CD14-positive monocyte (primary cell): ENCODE results near the gene PAIP2. TPM values are rescaled to one million over a fixed set of nuclear protein-coding genes. Genes with fewer than 3 reads are reported as not detected.
A peak's percentile ranks its signal among the peaks of the same experiment; 100 is the strongest.

Experiments used
- DNase-seq, 3 donors: peaks; one replicate each; pipeline ENCODE4 v3.0.0-alpha.2; 2011 to 2022
- H2AFZ ChIP-seq: 2 replicates; pipeline ENCODE4 v1.6.0; 2012; ENCODE audit warnings: mild to moderate bottlenecking, low read depth, low read length, inconsistent platforms; ENCODE audit not compliant: insufficient read depth, poor library complexity, severe bottlenecking
- H3K27ac ChIP-seq, 2 donors: 1 replicate in 1 of 2; 2 replicates in 1 of 2; pipeline ENCODE4 v1.5.1; 2012 to 2013; ENCODE audit warnings: low read length in 2 of 2, control low read depth in 1 of 2, inconsistent platforms in 1 of 2, low read depth in 1 of 2, mild to moderate bottlenecking in 1 of 2
- H3K27me3 ChIP-seq, 2 donors: one replicate each; pipeline versions ENCODE4 v1.6.0 to v1.6.1; 2011 to 2013; ENCODE audit warnings: low read length in 2 of 2; ENCODE audit not compliant: control insufficient read depth in 2 of 2, insufficient read depth in 2 of 2
- H3K36me3 ChIP-seq, 2 donors: replicated peaks in 1 of 2; 1 replicate in 1 of 2; 2 replicates in 1 of 2; pipeline versions ENCODE4 v1.5.1 to v1.6.1; 2012 to 2013; ENCODE audit warnings: low read length in 2 of 2, control low read depth in 1 of 2, inconsistent platforms in 1 of 2, mild to moderate bottlenecking in 1 of 2; ENCODE audit not compliant: insufficient read depth in 2 of 2, control insufficient read depth in 1 of 2
- H3K4me1 ChIP-seq, 2 donors: 1 replicate in 1 of 2; 2 replicates in 1 of 2; pipeline versions ENCODE4 v1.5.1 to v1.6.1; 2012 to 2013; ENCODE audit warnings: low read length in 2 of 2, control low read depth in 1 of 2, inconsistent platforms in 1 of 2, mild to moderate bottlenecking in 1 of 2, moderate library complexity in 1 of 2; ENCODE audit not compliant: insufficient read depth in 2 of 2, control insufficient read depth in 1 of 2
- H3K4me2 ChIP-seq: replicated peaks from 2 replicates; pipeline ENCODE3; 2012; ENCODE audit warnings: low read length, moderate library complexity, mild to moderate bottlenecking; ENCODE audit not compliant: poor library complexity, severe bottlenecking; ENCODE audit errors: extremely low read depth
- H3K4me3 ChIP-seq, 3 experiments: fragments of 200-600 bp in 1 of 3; sonication (generic) in 1 of 3; replicated peaks in 1 of 3; 1 replicate in 2 of 3; 2 replicates in 1 of 3; pipeline ENCODE4 v1.5.1; 2011 to 2013; ENCODE audit warnings: low read length in 3 of 3, mild to moderate bottlenecking in 3 of 3, control low read depth in 2 of 3, low read depth in 2 of 3, inconsistent platforms in 1 of 3, moderate library complexity in 1 of 3
- H3K79me2 ChIP-seq: 2 replicates; pipeline ENCODE4 v1.6.0; 2012; ENCODE audit warnings: mild to moderate bottlenecking, control low read depth, inconsistent platforms, low read length, moderate library complexity; ENCODE audit not compliant: insufficient read depth
- H3K9ac ChIP-seq: 2 replicates; pipeline ENCODE4 v1.6.0; 2017; ENCODE audit warnings: low read length, mild to moderate bottlenecking; ENCODE audit not compliant: insufficient read depth, poor library complexity, severe bottlenecking
- H3K9me3 ChIP-seq, 2 donors: replicated peaks in 1 of 2; 1 replicate in 1 of 2; 2 replicates in 1 of 2; pipeline versions ENCODE4 v1.5.1 to v1.6.1; 2012 to 2013; ENCODE audit warnings: low read length in 2 of 2, control low read depth in 1 of 2; ENCODE audit not compliant: control insufficient read depth in 1 of 2, insufficient read depth in 1 of 2
- H4K20me1 ChIP-seq: 2 replicates; pipeline ENCODE4 v1.6.0; 2012; ENCODE audit warnings: mild to moderate bottlenecking, low read length, control low read depth, moderate library complexity; ENCODE audit not compliant: insufficient read depth
- H3K27ac Mint-ChIP-seq, 7 donors: one replicate each; pipeline ENCODE4 v1.8.0; 2020; ENCODE audit warnings: mild to moderate bottlenecking in 7 of 7, mixed read lengths in 7 of 7, moderate library complexity in 6 of 7, inconsistent platforms in 2 of 7
- H3K27me3 Mint-ChIP-seq, 3 donors: one replicate each; pipeline ENCODE4 v1.8.0; 2021 to 2022; ENCODE audit warnings: low read depth in 3 of 3, mild to moderate bottlenecking in 3 of 3, mixed read lengths in 3 of 3, moderate library complexity in 3 of 3, inconsistent platforms in 1 of 3
- H3K36me3 Mint-ChIP-seq, 2 donors: one replicate each; pipeline ENCODE4 v1.8.0; 2020; ENCODE audit warnings: mixed read lengths in 2 of 2, inconsistent platforms in 1 of 2, mild to moderate bottlenecking in 1 of 2
- H3K4me1 Mint-ChIP-seq: one replicate; pipeline ENCODE4 v1.8.0; 2020; ENCODE audit warnings: mild to moderate bottlenecking, mixed read lengths
- H3K4me3 Mint-ChIP-seq, 2 donors: one replicate each; pipeline ENCODE4 v1.8.0; 2020; ENCODE audit warnings: mild to moderate bottlenecking in 2 of 2, mixed read lengths in 2 of 2, moderate library complexity in 1 of 2
- H3K9me3 Mint-ChIP-seq, 7 donors: one replicate each; pipeline ENCODE4 v1.8.0; 2020 to 2022; ENCODE audit warnings: mixed read lengths in 7 of 7, mild to moderate bottlenecking in 6 of 7, moderate library complexity in 6 of 7, inconsistent platforms in 2 of 7
- WGBS: methylation state at CpG from one replicate; pipeline ENCODE4 v1.1.5; 2013; ENCODE audit warnings: missing lambda C conversion rate; ENCODE audit not compliant: insufficient coverage; 5-methylcytosine and 5-hydroxymethylcytosine counted together
- intact Hi-C, 2 donors: fragments of 100-400 bp; cut with micrococcal nuclease; formaldehyde crosslinking; loops; one replicate each; pipeline versions ENCODE4 v1.15.0 to v1.15.1; 2023
- polyA plus RNA-seq, 3 donors: library from polyadenylated mRNA; depleted of rRNA in 1 of 3; unstranded in 2 of 3; stranded (reverse) in 1 of 3; fragments of 300-500 nt in 2 of 3; fragments of >200 nt in 1 of 3; fragmentation: Illumina TruSeq in 2 of 3; gene quantifications; 1 replicate in 2 of 3; 2 replicates in 1 of 3; pipeline ENCODE4 v1.2.3, GENCODE V29; 2012 to 2021
- TF ChIP-seq, protein P1 (sequence below): fragments of 200-600 bp; IDR thresholded peaks from one replicate; pipeline ENCODE4 v1.8.0; 2022; ENCODE audit warnings: antibody characterized with exemption, mild to moderate bottlenecking

The PAIP2 gene
- polyA plus RNA-seq, 3 donors: 68.3 to 325 (median 313) TPM

GRCh38 chr5:139361835-139362429 is 20.3 kb downstream of the PAIP2 start:
- TF ChIP-seq, protein P1, sequence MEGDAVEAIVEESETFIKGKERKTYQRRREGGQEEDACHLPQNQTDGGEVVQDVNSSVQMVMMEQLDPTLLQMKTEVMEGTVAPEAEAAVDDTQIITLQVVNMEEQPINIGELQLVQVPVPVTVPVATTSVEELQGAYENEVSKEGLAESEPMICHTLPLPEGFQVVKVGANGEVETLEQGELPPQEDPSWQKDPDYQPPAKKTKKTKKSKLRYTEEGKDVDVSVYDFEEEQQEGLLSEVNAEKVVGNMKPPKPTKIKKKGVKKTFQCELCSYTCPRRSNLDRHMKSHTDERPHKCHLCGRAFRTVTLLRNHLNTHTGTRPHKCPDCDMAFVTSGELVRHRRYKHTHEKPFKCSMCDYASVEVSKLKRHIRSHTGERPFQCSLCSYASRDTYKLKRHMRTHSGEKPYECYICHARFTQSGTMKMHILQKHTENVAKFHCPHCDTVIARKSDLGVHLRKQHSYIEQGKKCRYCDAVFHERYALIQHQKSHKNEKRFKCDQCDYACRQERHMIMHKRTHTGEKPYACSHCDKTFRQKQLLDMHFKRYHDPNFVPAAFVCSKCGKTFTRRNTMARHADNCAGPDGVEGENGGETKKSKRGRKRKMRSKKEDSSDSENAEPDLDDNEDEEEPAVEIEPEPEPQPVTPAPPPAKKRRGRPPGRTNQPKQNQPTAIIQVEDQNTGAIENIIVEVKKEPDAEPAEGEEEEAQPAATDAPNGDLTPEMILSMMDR: no peak
- WGBS: 80% methylated on average over 1 of the region's 6 CpGs
- H3K27ac ChIP-seq: no peak overlapping the region
- H3K4me3 ChIP-seq: no peak overlapping the region
- no peak for DNase-seq
- Mint-ChIP-seq H3K27me3 (no peaks in the 10 kb centered on the region), H3K9me3 (no peaks in the 10 kb centered on the region), H3K4me1 (no peaks in the 10 kb centered on the region), H3K36me3 (peaks cover 41 to 64% of the 10 kb centered on the region in 2 donors), H3K27ac (peak overlapping the region in 5 of 7 donors; percentile 10 to 80 (median 72)), H3K4me3 (no peak overlapping the region)
- H3K4me1 ChIP-seq: no peaks in the 10 kb centered on the region
- H3K4me2 ChIP-seq: no peak overlapping the region
- no peaks in the 10 kb centered on the region for H3K9me3 ChIP-seq
- H3K79me2 ChIP-seq: peaks cover 58% of the 10 kb centered on the region
- intact Hi-C loops: no loop called here
- H2AFZ ChIP-seq: no peak overlapping the region
- no peak overlapping the region for H3K9ac ChIP-seq
- peaks cover 76% of the 10 kb centered on the region for H4K20me1 ChIP-seq
- H3K36me3 ChIP-seq: peaks cover 39 to 59% of the 10 kb centered on the region in 2 donors
- H3K27me3 ChIP-seq: no peaks in the 10 kb centered on the region

GRCh38 chr5:139363937-139364336 is 22.3 kb downstream of the PAIP2 start:
- TF ChIP-seq, protein P1: no peak
- Histone ChIP-seq H3K36me3 (peaks cover 50 to 58% of the 10 kb centered on the region in 2 donors), H2AFZ (no peak overlapping the region), H3K4me2 (no peak overlapping the region), H3K79me2 (peaks cover 38% of the 10 kb centered on the region), H3K27me3 (no peaks in the 10 kb centered on the region), H4K20me1 (peaks cover 56% of the 10 kb centered on the region), H3K9me3 (no peaks in the 10 kb centered on the region), H3K27ac (no peak overlapping the region), H3K4me3 (no peak overlapping the region), H3K4me1 (no peaks in the 10 kb centered on the region), H3K9ac (no peak overlapping the region)
- DNase-seq: no peak
- H3K4me1 Mint-ChIP-seq: no peaks in the 10 kb centered on the region
- no peaks in the 10 kb centered on the region for H3K27me3 Mint-ChIP-seq
- intact Hi-C loops: no loop called here
- peak overlapping the region in 2 of 7 donors; percentile 38 to 72 for H3K27ac Mint-ChIP-seq
- H3K36me3 Mint-ChIP-seq: peaks cover 47 to 70% of the 10 kb centered on the region in 2 donors
- 100% methylated on average over 1 of the region's 2 CpGs for WGBS
- no peaks in the 10 kb centered on the region for H3K9me3 Mint-ChIP-seq
- no peak overlapping the region for H3K4me3 Mint-ChIP-seq
